ENCODE results near the gene PRH1.

PRH1 gene

DNA sequence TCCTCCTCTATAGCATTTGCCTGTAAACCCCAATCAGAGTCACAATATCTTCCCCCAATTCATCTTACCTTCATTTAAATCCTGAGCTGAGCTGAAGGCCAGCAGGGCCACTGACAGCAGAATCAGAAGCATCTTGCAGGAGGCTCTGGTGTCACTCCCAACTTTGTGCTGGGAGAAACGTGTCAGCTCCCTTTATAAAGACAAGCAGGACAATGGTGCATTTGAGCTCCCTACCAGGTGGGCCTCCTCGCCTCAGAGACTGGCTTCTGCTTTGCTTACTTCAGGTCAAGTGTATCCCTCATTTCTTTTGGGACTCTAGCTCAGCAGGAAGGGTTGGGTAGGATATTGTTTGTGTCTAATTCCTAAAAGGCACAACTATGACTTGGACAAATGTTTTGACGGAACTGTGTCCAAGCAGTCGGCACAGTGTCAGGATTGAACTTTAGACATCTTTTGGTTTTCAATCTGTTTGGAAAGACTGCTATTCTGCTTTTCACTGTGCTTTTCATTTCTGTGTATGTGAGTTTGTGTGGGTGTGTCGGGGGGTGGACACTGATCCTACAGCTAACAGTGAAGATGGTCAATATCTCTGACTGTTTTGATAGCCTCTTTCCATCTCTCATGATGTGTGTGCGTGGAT, at the start of gene PRH1:
Gene PRH1 (minus strand): TSS at position 170 of the 640 bp plus-strand sequence. CDS start 38 bp downstream, at position 132.
- Histone ChIP-seq H3K27me3 (ENCODE audit: control insufficient read depth, insufficient read depth, low read length) (no peaks in the 10 kb centered on the region), H3K9ac (ENCODE audit: low read length) (no peak within 1 kb of the TSS), H3K27ac (ENCODE audit: low read depth, low read length) (no peak within 1 kb of the TSS), H3K4me3 (ENCODE audit: low read depth, low read length) (no peak within 1 kb of the TSS), H3K36me3 (ENCODE audit: control insufficient read depth, insufficient read depth, low read length) (peaks cover 4% of the 10 kb centered on the region; the same call in 1 of the 2 replicates), H3K9me3 (ENCODE audit: control insufficient read depth, insufficient read depth, low read depth, low read length) (no peaks in the 10 kb centered on the region), H3K4me1 (ENCODE audit: control insufficient read depth, insufficient read depth, low read length) (no peaks in the 10 kb centered on the region)

DNA sequence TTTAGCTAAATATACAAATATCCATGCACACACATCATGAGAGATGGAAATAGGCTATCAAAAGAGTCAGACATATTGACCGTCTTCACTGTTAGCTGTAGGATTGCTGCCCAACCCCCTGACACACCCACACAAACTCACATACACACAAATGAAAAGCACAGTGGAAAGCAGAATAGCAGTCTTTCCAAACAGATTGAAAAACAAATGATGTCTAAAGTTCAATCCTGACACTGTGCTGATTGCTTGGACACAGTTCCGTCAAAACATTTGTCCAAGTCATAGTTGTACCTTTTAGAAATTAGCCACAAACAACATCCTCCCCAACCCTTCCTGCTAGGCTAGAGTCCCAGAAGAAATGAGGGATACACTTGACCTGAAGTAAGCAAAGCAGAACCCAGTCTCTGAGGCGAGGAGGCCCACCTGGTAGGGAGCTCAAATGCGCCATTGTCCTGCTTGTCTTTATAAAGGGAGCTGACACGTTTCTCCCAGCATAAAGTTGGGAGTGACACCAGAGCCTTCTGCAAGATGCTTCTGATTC, 44.8 kb upstream of the PRH1 start, which contains the start of gene PRH2:
Gene PRH2 (plus strand): TSS at position 491 of the 541 bp plus-strand sequence. CDS start 38 bp downstream, at position 529.
- Histone ChIP-seq H3K36me3 (ENCODE audit: control insufficient read depth, insufficient read depth, low read length) (no peaks in the 10 kb centered on the region), H3K27ac (ENCODE audit: low read depth, low read length) (no peak within 1 kb of the TSS), H3K9me3 (ENCODE audit: control insufficient read depth, insufficient read depth, low read depth, low read length) (no peaks in the 10 kb centered on the region), H3K9ac (ENCODE audit: low read length) (no peak within 1 kb of the TSS), H3K27me3 (ENCODE audit: control insufficient read depth, insufficient read depth, low read length) (no peaks in the 10 kb centered on the region), H3K4me1 (ENCODE audit: control insufficient read depth, insufficient read depth, low read length) (no peaks in the 10 kb centered on the region), H3K4me3 (ENCODE audit: low read depth, low read length) (no peak within 1 kb of the TSS)

DNA sequence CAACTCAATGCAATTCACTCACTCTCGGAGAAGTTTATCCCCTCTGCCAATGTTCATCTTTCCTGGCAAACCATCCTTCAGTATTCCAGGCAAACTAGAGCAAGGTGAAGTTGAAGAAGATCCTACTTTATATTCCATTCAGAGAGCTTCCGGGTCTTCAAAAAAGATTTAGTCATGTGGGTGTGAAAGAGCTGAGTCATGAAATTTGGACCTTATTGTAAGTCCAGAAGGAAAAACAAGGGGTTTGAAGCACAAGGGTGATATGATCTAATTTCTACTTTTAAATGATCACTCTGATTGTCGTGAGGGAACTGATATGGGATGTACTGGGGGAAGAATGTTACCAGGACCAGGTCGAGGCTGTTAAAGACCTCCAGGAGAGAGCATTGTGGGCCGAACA, 42.2 kb upstream of the PRH1 start:
- Histone ChIP-seq H3K27me3 (ENCODE audit: control insufficient read depth, insufficient read depth, low read length) (no peaks in the 10 kb centered on the region), H3K4me1 (ENCODE audit: control insufficient read depth, insufficient read depth, low read length) (no peaks in the 10 kb centered on the region), H3K9me3 (ENCODE audit: control insufficient read depth, insufficient read depth, low read depth, low read length) (no peaks in the 10 kb centered on the region), H3K9ac (ENCODE audit: low read length) (no peak overlapping the region), H3K27ac (ENCODE audit: low read depth, low read length) (no peak overlapping the region), H3K36me3 (ENCODE audit: control insufficient read depth, insufficient read depth, low read length) (no peaks in the 10 kb centered on the region), H3K4me3 (ENCODE audit: low read depth, low read length) (no peak overlapping the region)

DNA sequence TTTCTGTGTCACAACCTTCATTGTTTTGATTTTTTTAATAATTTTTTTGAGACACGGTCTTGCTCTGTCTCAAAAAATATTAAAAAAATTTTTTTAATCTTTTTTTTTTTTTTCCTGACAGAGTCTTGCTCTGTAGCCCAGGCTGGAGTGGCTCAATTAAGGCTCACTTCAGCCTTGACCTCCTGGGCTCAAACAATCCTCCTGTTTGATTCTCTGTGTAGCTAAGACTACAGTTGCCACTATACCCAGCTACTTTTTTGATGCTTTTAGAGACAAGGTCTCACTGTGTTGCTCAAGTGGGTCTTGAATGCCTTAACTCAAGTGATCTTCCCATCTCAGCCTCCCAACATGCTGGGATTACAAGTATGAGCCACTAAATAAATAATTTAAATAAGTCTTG, 35.8 kb upstream of the PRH1 start:
- H3K4me1 ChIP-seq (ENCODE audit: control insufficient read depth, insufficient read depth, low read length) = no peaks in the 10 kb centered on the region
- H3K9me3 ChIP-seq (ENCODE audit: control insufficient read depth, insufficient read depth, low read depth, low read length) = no peaks in the 10 kb centered on the region
- no peaks in the 10 kb centered on the region for H3K36me3 ChIP-seq (ENCODE audit: control insufficient read depth, insufficient read depth, low read length)
- H3K9ac ChIP-seq (ENCODE audit: low read length) = no peak overlapping the region
- no peak overlapping the region for H3K4me3 ChIP-seq (ENCODE audit: low read depth, low read length)
- H3K27me3 ChIP-seq (ENCODE audit: control insufficient read depth, insufficient read depth, low read length) = no peaks in the 10 kb centered on the region
- no peak overlapping the region for H3K27ac ChIP-seq (ENCODE audit: low read depth, low read length)

DNA sequence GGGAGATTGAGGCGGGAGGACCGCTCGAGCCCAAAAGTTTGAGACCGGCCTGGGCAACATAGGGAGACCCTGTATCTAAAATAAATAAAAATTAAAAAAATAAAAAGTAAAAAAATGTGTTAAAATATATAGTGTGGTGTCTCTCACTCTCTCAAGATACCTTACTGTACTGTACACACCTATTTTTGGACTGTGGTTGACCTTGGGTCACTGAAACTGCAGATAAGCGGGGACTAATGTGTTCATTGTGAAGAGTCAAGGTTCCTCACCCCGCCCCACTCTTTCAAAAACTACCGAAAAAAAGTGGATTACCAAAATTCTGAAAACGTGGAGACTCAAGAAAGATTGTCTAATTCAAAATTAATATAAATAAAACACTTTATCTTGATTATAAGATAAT, 26.3 kb upstream of the PRH1 start:
- Histone ChIP-seq H3K9ac (ENCODE audit: low read length) (no peak overlapping the region), H3K4me1 (ENCODE audit: control insufficient read depth, insufficient read depth, low read length) (no peaks in the 10 kb centered on the region), H3K27ac (ENCODE audit: low read depth, low read length) (no peak overlapping the region), H3K27me3 (ENCODE audit: control insufficient read depth, insufficient read depth, low read length) (no peaks in the 10 kb centered on the region), H3K4me3 (ENCODE audit: low read depth, low read length) (no peak overlapping the region), H3K9me3 (ENCODE audit: control insufficient read depth, insufficient read depth, low read depth, low read length) (peaks cover under 1% of the 10 kb centered on the region; the same call in 1 of the 2 replicates), H3K36me3 (ENCODE audit: control insufficient read depth, insufficient read depth, low read length) (no peaks in the 10 kb centered on the region)

DNA sequence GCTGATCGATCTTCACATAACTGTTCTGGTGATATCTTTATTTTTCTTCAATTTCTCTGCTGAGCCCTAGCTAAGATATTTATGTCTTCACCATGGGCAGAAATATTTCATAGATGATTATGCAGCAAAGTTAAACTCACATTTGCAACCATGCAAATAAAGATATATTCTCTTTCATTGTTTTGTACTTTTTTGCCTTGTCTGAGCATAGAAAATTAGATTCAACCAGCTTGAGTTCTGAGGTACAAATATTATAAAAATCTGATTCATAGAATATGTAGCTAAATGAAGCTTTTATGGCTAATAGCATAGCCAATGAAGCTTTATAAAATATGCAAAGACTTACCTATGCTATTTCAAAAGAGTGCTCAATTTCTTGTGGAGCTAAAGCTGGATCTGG, 25.4 kb upstream of the PRH1 start, which contains the start of gene TAS2R13:
Gene TAS2R13 (minus strand): TSS at position 101 of the 400 bp plus-strand sequence. CDS start 264 bp downstream, outside the sequence.
- Histone ChIP-seq H3K9me3 (ENCODE audit: control insufficient read depth, insufficient read depth, low read depth, low read length) (peaks cover 9% of the 10 kb centered on the region), H3K27me3 (ENCODE audit: control insufficient read depth, insufficient read depth, low read length) (no peaks in the 10 kb centered on the region), H3K4me3 (ENCODE audit: low read depth, low read length) (no peak within 1 kb of the TSS), H3K4me1 (ENCODE audit: control insufficient read depth, insufficient read depth, low read length) (no peaks in the 10 kb centered on the region), H3K36me3 (ENCODE audit: control insufficient read depth, insufficient read depth, low read length) (no peaks in the 10 kb centered on the region), H3K9ac (ENCODE audit: low read length) (no peak within 1 kb of the TSS), H3K27ac (ENCODE audit: low read depth, low read length) (no peak within 1 kb of the TSS)

DNA sequence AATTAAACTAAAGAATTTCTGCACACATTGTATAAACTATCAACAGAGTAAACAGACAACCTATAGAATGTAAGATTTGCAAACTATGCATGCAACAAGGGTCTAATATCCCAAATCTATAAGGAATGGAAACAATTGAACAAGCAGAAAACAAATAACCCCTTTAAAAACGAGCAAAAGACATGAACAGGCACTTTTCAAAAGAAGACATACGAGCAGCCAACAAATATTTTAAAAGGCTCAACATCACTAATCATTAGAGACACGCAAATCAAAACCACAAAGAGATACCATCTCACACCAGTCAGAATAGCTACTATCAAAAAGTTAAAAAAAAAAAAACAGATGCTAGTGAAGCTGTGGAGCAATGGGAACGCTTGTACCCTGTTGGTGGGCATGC, 20.6 kb upstream of the PRH1 start:
- Histone ChIP-seq H3K9ac (ENCODE audit: low read length) (no peak overlapping the region), H3K9me3 (ENCODE audit: control insufficient read depth, insufficient read depth, low read depth, low read length) (peaks cover 13% of the 10 kb centered on the region), H3K4me1 (ENCODE audit: control insufficient read depth, insufficient read depth, low read length) (no peaks in the 10 kb centered on the region), H3K27me3 (ENCODE audit: control insufficient read depth, insufficient read depth, low read length) (no peaks in the 10 kb centered on the region), H3K27ac (ENCODE audit: low read depth, low read length) (no peak overlapping the region), H3K4me3 (ENCODE audit: low read depth, low read length) (no peak overlapping the region), H3K36me3 (ENCODE audit: control insufficient read depth, insufficient read depth, low read length) (no peaks in the 10 kb centered on the region)

DNA sequence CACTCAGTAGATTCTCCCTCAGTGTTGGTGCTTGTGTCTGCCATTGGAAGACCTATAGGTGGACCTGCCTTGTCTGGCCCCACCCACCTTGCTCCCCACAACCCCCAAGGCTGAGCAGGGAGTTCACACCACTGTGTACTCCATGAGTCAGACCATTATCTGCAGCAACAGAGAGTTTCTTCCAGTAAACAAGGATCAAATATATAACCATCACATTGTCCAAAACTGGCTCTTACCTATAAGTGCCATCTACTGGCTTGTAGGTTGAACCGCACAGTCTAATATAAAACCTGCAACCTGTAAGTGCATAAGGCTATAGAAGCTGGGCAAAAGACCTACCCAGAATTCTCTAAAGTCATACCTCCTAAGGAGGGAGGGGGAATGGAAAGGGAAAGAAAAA, 17.4 kb upstream of the PRH1 start:
- H3K9me3 ChIP-seq (ENCODE audit: control insufficient read depth, insufficient read depth, low read depth, low read length) = peaks cover 13% of the 10 kb centered on the region
- no peak overlapping the region for H3K27ac ChIP-seq (ENCODE audit: low read depth, low read length)
- no peak overlapping the region for H3K4me3 ChIP-seq (ENCODE audit: low read depth, low read length)
- no peaks in the 10 kb centered on the region for H3K27me3 ChIP-seq (ENCODE audit: control insufficient read depth, insufficient read depth, low read length)
- H3K4me1 ChIP-seq (ENCODE audit: control insufficient read depth, insufficient read depth, low read length) = no peaks in the 10 kb centered on the region
- H3K36me3 ChIP-seq (ENCODE audit: control insufficient read depth, insufficient read depth, low read length) = no peaks in the 10 kb centered on the region
- no peak overlapping the region for H3K9ac ChIP-seq (ENCODE audit: low read length)

DNA sequence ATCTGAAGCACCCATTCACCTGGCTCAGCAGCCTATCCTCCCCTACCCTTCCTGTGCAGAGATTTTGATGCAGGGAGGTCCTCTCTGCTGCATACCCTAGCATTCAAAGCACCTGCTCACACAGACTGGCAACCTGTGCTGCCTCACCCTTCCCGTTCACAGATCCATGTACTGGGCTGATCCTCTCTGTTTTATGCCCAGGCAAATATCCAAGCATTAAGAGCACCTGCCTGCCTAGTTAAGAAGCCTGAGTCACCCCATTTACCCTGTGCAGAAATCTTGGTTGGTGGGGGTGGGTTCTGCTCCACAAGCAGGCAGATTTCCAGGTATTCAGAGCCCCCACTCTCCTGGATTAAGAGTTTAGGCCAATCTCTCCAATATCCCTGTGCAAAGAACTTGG, 16.9 kb upstream of the PRH1 start:
- no peaks in the 10 kb centered on the region for H3K36me3 ChIP-seq (ENCODE audit: control insufficient read depth, insufficient read depth, low read length)
- H3K9me3 ChIP-seq (ENCODE audit: control insufficient read depth, insufficient read depth, low read depth, low read length) = peaks cover 13% of the 10 kb centered on the region
- no peak overlapping the region for H3K9ac ChIP-seq (ENCODE audit: low read length)
- H3K27ac ChIP-seq (ENCODE audit: low read depth, low read length) = no peak overlapping the region
- H3K4me3 ChIP-seq (ENCODE audit: low read depth, low read length) = no peak overlapping the region
- H3K27me3 ChIP-seq (ENCODE audit: control insufficient read depth, insufficient read depth, low read length) = no peaks in the 10 kb centered on the region
- H3K4me1 ChIP-seq (ENCODE audit: control insufficient read depth, insufficient read depth, low read length) = no peaks in the 10 kb centered on the region

DNA sequence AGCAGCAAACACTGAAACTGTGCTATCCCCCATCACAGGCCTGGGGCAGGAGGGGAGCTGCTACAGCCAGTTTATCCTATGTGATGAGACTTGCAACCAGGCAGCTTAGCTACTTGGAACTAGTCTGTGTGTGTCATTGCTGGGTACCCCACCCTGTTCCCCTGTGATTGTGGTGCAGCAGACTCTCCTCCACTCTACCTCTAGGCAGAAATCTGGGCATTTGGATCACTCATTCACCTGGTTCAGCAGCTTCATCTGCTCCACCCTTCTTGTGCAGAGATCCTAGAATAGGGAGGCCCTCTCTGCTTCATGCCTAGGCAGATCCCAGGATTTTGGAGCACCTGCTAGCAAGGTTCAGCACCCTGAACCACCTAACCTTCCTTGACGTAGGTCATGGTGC, 16.5 kb upstream of the PRH1 start:
- H3K4me3 ChIP-seq (ENCODE audit: low read depth, low read length) = no peak overlapping the region
- no peak overlapping the region for H3K27ac ChIP-seq (ENCODE audit: low read depth, low read length)
- no peak overlapping the region for H3K9ac ChIP-seq (ENCODE audit: low read length)
- H3K9me3 ChIP-seq (ENCODE audit: control insufficient read depth, insufficient read depth, low read depth, low read length) = peaks cover 13% of the 10 kb centered on the region
- no peaks in the 10 kb centered on the region for H3K36me3 ChIP-seq (ENCODE audit: control insufficient read depth, insufficient read depth, low read length)
- no peaks in the 10 kb centered on the region for H3K4me1 ChIP-seq (ENCODE audit: control insufficient read depth, insufficient read depth, low read length)
- H3K27me3 ChIP-seq (ENCODE audit: control insufficient read depth, insufficient read depth, low read length) = no peaks in the 10 kb centered on the region

DNA sequence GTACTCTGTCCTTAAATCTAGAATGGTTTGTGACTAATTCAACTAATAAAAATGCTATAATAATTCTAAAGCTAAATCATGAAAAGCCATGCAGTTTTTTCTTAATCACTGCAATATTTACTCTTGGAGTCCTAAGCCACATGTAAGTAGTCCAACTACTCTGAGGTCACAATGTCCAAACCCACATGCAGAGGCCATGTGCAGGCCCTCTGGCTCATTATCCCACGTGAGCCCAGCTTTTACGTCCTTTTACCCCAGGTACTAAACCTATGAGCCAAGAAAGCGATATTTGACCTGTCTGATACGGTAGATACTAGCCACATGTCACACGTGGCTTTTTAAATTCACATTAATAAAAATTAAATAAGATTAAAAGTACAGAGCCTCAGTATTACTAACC, 12.8 kb upstream of the PRH1 start:
- H3K4me3 ChIP-seq (ENCODE audit: low read depth, low read length) = no peak overlapping the region
- no peak overlapping the region for H3K27ac ChIP-seq (ENCODE audit: low read depth, low read length)
- H3K9me3 ChIP-seq (ENCODE audit: control insufficient read depth, insufficient read depth, low read depth, low read length) = no peaks in the 10 kb centered on the region
- H3K9ac ChIP-seq (ENCODE audit: low read length) = no peak overlapping the region
- no peaks in the 10 kb centered on the region for H3K27me3 ChIP-seq (ENCODE audit: control insufficient read depth, insufficient read depth, low read length)
- no peaks in the 10 kb centered on the region for H3K36me3 ChIP-seq (ENCODE audit: control insufficient read depth, insufficient read depth, low read length)
- no peaks in the 10 kb centered on the region for H3K4me1 ChIP-seq (ENCODE audit: control insufficient read depth, insufficient read depth, low read length)

All from HUES6 (cell line).